Astrocyte (in vitro differentiated cells and primary cell): ENCODE results near the gene ATXN1.

Experiments used
- CTCF ChIP-seq: IDR thresholded peaks from 2 replicates; pipeline ENCODE4 v1.5.1; 2011; ENCODE audit warnings: low read depth, mild to moderate bottlenecking, inconsistent platforms, low read length, moderate library complexity; ENCODE audit not compliant: insufficient read depth
- EZH2 ChIP-seq: IDR thresholded peaks from 2 replicates; pipeline ENCODE4 v1.6.1; 2012; ENCODE audit warnings: mild to moderate bottlenecking, low read length, inconsistent platforms; ENCODE audit not compliant: insufficient read depth

- TF ChIP-seq CTCF (no peak), EZH2 (no peak)
Measured at GRCh38 chr6:16608444-16608843, 152.8 kb downstream of the ATXN1 start.
